Measurements from ENCODE around the gene MTF2. TPM values are rescaled to one million over a fixed set of nuclear protein-coding genes. Genes with fewer than 3 reads are reported as not detected.

MTF2 gene
- total RNA-seq, 6 experiments from 2014 or later, result 4.5 to 9.3 (median 7.1) TPM

DNA sequence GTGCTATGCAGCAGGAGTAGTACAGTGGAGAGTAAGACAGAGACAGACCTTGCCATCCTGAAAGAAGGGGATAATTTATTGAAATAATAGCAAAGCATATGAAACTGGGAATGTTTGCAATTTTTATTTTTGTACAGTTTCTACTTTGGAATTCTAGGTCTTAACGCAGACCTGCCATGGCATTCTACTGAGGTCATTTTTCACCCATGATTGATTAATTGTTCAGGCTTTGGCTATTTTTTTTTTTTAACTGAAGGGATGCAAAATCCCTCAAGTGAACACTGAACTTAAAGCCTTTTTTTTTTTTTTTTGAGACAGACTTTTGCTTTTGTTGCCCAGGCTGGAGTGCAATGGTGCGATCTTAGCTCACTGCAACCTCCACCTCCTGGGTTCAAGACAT is 27.1 kb downstream of the MTF2 start:
- no peak for DNase-seq
- TF ChIP-seq, protein P1, sequence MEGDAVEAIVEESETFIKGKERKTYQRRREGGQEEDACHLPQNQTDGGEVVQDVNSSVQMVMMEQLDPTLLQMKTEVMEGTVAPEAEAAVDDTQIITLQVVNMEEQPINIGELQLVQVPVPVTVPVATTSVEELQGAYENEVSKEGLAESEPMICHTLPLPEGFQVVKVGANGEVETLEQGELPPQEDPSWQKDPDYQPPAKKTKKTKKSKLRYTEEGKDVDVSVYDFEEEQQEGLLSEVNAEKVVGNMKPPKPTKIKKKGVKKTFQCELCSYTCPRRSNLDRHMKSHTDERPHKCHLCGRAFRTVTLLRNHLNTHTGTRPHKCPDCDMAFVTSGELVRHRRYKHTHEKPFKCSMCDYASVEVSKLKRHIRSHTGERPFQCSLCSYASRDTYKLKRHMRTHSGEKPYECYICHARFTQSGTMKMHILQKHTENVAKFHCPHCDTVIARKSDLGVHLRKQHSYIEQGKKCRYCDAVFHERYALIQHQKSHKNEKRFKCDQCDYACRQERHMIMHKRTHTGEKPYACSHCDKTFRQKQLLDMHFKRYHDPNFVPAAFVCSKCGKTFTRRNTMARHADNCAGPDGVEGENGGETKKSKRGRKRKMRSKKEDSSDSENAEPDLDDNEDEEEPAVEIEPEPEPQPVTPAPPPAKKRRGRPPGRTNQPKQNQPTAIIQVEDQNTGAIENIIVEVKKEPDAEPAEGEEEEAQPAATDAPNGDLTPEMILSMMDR (IDR thresholded peaks at IDR 0.05), result no peak
- no peak for TF ChIP-seq POLR2A (IDR thresholded peaks at IDR 0.05)
- no peaks in the 10 kb centered on the region for H3K36me3 ChIP-seq
- intact Hi-C loops (cut with DNase I), result no loop called here
- H3K9me3 ChIP-seq, result no peaks in the 10 kb centered on the region
- H3K27ac ChIP-seq, result no peak overlapping the region
- H3K4me1 ChIP-seq, result no peaks in the 10 kb centered on the region
- no peak overlapping the region for H3K4me3 ChIP-seq
- no peak for ATAC-seq
- no peaks in the 10 kb centered on the region for H3K27me3 ChIP-seq
- WGBS (ENCODE audit: insufficient coverage, low coverage, low lambda C conversion rate, missing lambda C conversion rate), result 100% methylated on average over 2 of the region's 2 CpGs

DNA sequence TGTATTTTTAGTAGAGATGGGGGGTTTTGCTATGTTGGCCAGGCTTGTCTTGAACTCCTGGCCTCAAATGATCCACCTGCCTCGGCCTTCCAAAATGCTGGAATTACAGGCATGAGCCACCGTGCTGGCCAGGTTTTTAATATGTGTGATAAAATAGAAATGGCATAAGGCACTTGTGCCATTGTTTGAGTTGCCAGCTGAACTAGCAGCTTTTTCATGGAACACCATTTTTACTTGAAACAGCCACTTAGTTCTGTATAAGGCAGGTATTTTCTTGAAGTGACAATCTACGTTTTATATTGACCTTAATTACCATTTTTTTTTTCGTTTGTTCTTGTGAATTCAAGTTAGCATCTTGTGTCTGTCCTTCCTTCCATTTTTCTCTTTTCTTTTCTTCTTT is 28.3 kb downstream of the MTF2 start:
- TF ChIP-seq, protein P1 (IDR thresholded peaks at IDR 0.05), result no peak
- no peak for TF ChIP-seq POLR2A (IDR thresholded peaks at IDR 0.05)
- no peaks in the 10 kb centered on the region for H3K9me3 ChIP-seq
- H3K36me3 ChIP-seq, result no peaks in the 10 kb centered on the region
- DNase-seq, result no peak
- no peak overlapping the region for H3K27ac ChIP-seq
- no peaks in the 10 kb centered on the region for H3K27me3 ChIP-seq
- WGBS (ENCODE audit: insufficient coverage, low coverage, low lambda C conversion rate, missing lambda C conversion rate), result 90% methylated on average over 3 of the region's 4 CpGs
- H3K4me3 ChIP-seq, result no peak overlapping the region
- no peaks in the 10 kb centered on the region for H3K4me1 ChIP-seq
- ATAC-seq, result no peak
- intact Hi-C loops (cut with DNase I), result no loop called here

DNA sequence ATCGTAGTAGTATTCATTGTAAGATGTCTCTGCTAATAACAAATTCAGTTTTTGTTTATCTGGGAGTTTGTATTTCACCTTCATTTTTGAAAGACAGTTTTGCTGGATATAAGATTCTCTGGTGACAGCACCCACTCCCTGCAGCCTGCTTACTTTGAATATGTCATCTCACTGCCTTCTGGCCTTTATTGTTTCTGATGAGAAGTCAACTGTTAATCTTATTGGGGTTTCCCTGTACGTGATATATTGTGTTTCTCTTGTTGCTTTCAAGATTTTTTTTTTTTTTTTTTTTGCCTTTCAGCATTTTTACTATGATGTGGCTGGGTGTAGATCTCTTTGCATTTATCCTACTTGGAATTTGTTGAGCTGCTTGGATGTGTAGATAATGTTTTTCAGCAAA is 29.3 kb downstream of the MTF2 start:
- intact Hi-C loops (cut with DNase I), result no loop called here
- 81% methylated on average over 2 of the region's 2 CpGs for WGBS (ENCODE audit: insufficient coverage, low coverage, low lambda C conversion rate, missing lambda C conversion rate)
- Histone ChIP-seq H3K4me1 (no peaks in the 10 kb centered on the region), H3K9me3 (no peaks in the 10 kb centered on the region), H3K27me3 (no peaks in the 10 kb centered on the region), H3K4me3 (no peak overlapping the region), H3K27ac (no peak overlapping the region), H3K36me3 (no peaks in the 10 kb centered on the region)
- TF ChIP-seq, protein P1 (IDR thresholded peaks at IDR 0.05), result no peak
- TF ChIP-seq POLR2A (IDR thresholded peaks at IDR 0.05), result no peak
- DNase-seq (no peak), ATAC-seq (no peak)

DNA sequence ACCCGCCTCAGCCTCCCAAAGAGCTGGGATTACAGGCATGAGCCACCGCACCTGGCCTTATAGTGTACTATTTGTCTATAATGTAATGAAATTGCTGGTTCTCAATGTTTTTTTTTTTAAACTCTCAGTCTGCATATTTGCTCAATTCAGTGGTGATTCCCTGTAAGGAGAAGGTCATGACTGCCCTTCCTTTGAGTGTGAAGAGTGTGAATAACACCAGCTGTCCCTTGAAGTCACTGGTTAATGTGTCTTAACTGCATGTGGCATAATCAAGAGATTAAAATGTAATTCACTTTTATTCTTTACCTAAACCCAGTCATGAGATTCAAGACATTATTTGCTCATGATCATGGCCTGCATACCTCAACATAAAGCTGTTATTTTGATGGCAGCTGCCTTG is 30.5 kb downstream of the MTF2 start:
- Histone ChIP-seq H3K27me3 (no peaks in the 10 kb centered on the region), H3K36me3 (peaks cover 0 to 3% (median 0%) of the 10 kb centered on the region in 4 donors), H3K27ac (no peak overlapping the region), H3K4me1 (no peaks in the 10 kb centered on the region), H3K9me3 (no peaks in the 10 kb centered on the region), H3K4me3 (no peak overlapping the region)
- WGBS (ENCODE audit: insufficient coverage, low coverage, low lambda C conversion rate, missing lambda C conversion rate), result no CpG with 5 or more reads among the region's 2 CpGs
- DNase-seq (no peak), ATAC-seq (no peak)
- intact Hi-C loops (cut with DNase I), result no loop called here
- no peak for TF ChIP-seq POLR2A (IDR thresholded peaks at IDR 0.05)
- TF ChIP-seq, protein P1 (IDR thresholded peaks at IDR 0.05), result no peak

DNA sequence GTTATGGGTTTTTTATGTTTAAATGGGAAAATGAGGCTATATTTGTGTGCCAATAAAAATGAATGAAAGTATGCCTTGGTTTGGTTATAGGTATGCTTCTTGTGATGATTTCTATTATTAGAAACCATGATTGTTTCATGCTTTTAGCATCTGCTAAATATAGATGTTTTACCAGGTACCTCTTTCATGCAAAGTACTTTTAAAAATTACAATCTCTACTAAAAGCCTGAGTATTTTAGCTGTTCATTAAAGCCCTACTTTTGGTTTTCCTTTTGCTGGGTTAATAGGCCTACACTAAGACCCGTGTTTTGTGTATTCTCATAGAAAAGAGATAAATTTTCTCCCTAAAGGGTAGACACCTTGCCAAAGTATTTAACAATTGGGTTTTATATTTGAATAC is 32.0 kb downstream of the MTF2 start:
- Histone ChIP-seq H3K27ac (no peak overlapping the region), H3K4me3 (no peak overlapping the region), H3K4me1 (no peaks in the 10 kb centered on the region), H3K36me3 (peaks cover 0 to 3% (median 0%) of the 10 kb centered on the region in 4 donors), H3K9me3 (no peaks in the 10 kb centered on the region), H3K27me3 (no peaks in the 10 kb centered on the region)
- intact Hi-C loops (cut with DNase I), result no loop called here
- ATAC-seq, result no peak
- 81% methylated on average over 1 of the region's 1 CpG for WGBS (ENCODE audit: insufficient coverage, low coverage, low lambda C conversion rate, missing lambda C conversion rate)
- no peak for TF ChIP-seq POLR2A (IDR thresholded peaks at IDR 0.05)
- TF ChIP-seq, protein P1 (IDR thresholded peaks at IDR 0.05), result no peak
- no peak for DNase-seq
